Neutrophil (primary cell): Measurements from ENCODE around the gene MT1A.

Source experiments
- H3K27ac ChIP-seq: fragments of 200-600 bp; sonication (generic); 2 replicates; pipeline ENCODE4 v1.5.1; 2016; ENCODE audit warnings: mild to moderate bottlenecking, moderate library complexity
- H3K27me3 ChIP-seq: fragments of 200-600 bp; sonication (generic); 2 replicates; pipeline ENCODE4 v1.6.0; 2016; ENCODE audit warnings: mild to moderate bottlenecking
- H3K36me3 ChIP-seq: fragments of 200-600 bp; sonication (generic); 2 replicates; pipeline ENCODE4 v1.5.1; 2017
- H3K4me1 ChIP-seq, 2 experiments: fragments of 200-600 bp in 1 of 2; sonication (generic) in 1 of 2; 1 replicate in 1 of 2; 2 replicates in 1 of 2; pipeline versions ENCODE4 v1.5.1 to v1.6.1; 2013 to 2016; ENCODE audit warnings: low read depth in 1 of 2, low read length in 1 of 2, mild to moderate bottlenecking in 1 of 2, moderate library complexity in 1 of 2; ENCODE audit not compliant: control insufficient read depth in 1 of 2, insufficient read depth in 1 of 2
- H3K4me3 ChIP-seq, 2 experiments: fragments of 200-600 bp in 1 of 2; sonication (generic) in 1 of 2; 1 replicate in 1 of 2; 2 replicates in 1 of 2; pipeline ENCODE4 v1.5.1; 2013 to 2016; ENCODE audit warnings: low read depth in 1 of 2, low read length in 1 of 2, mild to moderate bottlenecking in 1 of 2, moderate library complexity in 1 of 2
- H3K9me3 ChIP-seq: fragments of 200-600 bp; sonication (generic); 2 replicates; pipeline ENCODE4 v1.5.1; 2016
- CTCF ChIP-seq: fragments of 200-600 bp; sonication (generic); IDR thresholded peaks from 2 replicates; pipeline ENCODE4 v1.5.1; 2016; ENCODE audit warnings: antibody characterized with exemption

The MT1A gene

GRCh38 chr16:56632848-56633365 is 5.6 kb upstream of the MT1A start:
- Histone ChIP-seq H3K27me3 (peaks cover 100% of the 10 kb centered on the region), H3K27ac (no peak overlapping the region), H3K4me1 (peaks cover 0 to 3% of the 10 kb centered on the region in 2 experiments), H3K36me3 (no peaks in the 10 kb centered on the region), H3K9me3 (no peaks in the 10 kb centered on the region), H3K4me3 (no peak overlapping the region)
- TF ChIP-seq CTCF, result no peak

- peaks cover 0 to 3% of the 10 kb centered on the region in 2 experiments for H3K4me1 ChIP-seq
- H3K27ac ChIP-seq, result no peak overlapping the region
- TF ChIP-seq CTCF, result no peak
- H3K4me3 ChIP-seq, result no peak overlapping the region
- H3K27me3 ChIP-seq, result peaks cover 100% of the 10 kb centered on the region
- H3K9me3 ChIP-seq, result no peaks in the 10 kb centered on the region
- H3K36me3 ChIP-seq, result no peaks in the 10 kb centered on the region
Observed at GRCh38 chr16:56633535-56633934, 4.9 kb upstream of the MT1A start.

DNA sequence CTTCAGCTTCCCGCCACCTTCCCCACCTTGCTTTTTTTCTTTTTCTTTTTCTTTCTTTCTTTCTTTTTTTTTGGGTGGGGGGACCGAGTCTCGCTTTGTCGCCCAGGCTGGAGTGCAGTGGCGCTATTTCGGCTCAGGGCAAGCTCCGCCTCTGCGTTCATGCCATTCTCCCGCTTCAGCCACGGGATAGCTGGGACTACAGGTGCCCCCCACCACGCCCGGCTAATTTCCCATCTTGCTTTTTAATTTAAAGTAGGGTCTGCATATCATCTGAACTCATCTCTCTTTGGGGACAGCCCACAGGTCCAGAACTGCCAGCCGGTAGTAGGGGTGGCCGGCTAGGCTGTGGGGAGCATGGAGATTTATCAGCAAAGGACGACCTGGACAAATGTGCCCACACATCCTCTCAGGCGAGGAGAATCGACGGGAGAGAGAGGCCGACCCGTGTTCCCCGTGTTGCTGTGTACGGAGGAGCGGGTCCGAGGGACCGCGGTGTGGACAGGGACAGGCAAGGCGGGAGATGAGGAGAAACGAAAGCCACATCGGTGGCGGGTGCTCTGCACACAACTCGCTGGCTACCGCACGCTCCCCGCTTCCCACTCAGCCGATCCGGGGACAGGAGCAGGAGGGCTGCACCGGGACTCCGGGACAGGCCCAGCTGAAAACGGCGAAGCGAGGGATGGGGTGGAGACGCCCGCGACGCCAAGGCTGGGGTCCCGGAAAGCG is 3.6 kb upstream of the MT1A start:
- no peak overlapping the region for H3K27ac ChIP-seq
- no peak overlapping the region for H3K4me3 ChIP-seq
- H3K4me1 ChIP-seq, result peaks cover 0 to 3% of the 10 kb centered on the region in 2 experiments
- no peaks in the 10 kb centered on the region for H3K36me3 ChIP-seq
- H3K9me3 ChIP-seq, result no peaks in the 10 kb centered on the region
- no peak for TF ChIP-seq CTCF
- H3K27me3 ChIP-seq, result peaks cover 100% of the 10 kb centered on the region

- H3K4me3 ChIP-seq, result no peak overlapping the region
- H3K4me1 ChIP-seq, result peaks cover 0 to 3% of the 10 kb centered on the region in 2 experiments
- no peak for TF ChIP-seq CTCF
- peaks cover 100% of the 10 kb centered on the region for H3K27me3 ChIP-seq
- no peaks in the 10 kb centered on the region for H3K36me3 ChIP-seq
- no peaks in the 10 kb centered on the region for H3K9me3 ChIP-seq
- H3K27ac ChIP-seq, result no peak overlapping the region
Observed at GRCh38 chr16:56635441-56635967, 3.0 kb upstream of the MT1A start.

DNA sequence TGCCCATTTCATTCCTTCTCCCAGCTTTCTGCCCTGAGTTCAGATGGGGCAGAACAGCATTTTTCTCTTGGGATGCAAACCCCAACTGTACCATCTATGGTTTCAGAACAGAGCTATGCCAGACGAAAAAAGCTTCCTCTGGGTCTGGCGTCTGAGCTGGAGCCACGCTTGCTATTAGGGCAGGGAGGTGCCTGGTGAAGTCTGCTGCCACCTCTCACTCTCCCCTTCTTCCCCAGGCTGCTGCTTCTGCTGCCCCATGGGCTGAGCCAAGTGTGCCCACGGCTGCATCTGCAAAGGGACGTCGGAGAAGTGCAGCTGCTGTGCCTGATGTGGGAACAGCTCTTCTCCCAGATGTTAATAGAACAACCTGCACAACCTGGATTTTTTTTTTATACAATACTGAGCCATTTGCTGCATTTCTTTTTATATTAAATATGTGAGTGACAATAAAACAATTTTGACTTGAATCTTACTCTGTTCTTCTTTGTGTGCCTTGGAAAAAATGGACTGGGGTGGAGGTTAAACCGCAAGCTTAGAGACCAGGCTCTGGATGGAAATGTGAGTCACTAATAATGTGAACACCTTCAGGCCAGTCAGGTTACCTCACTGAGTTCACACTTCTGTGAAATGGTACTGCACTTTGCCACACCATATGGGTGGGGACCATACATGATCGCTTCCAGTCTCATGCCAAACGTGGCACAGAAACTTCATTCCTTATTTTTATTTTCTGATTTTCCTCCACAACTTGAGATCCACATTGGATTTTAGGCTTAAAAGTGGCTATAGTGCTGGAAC is 1.7 kb upstream of the MT1A start:
- H3K4me1 ChIP-seq, result peaks cover 0 to 3% of the 10 kb centered on the region in 2 experiments
- no peak overlapping the region for H3K4me3 ChIP-seq
- no peak for TF ChIP-seq CTCF
- H3K36me3 ChIP-seq, result no peaks in the 10 kb centered on the region
- H3K27me3 ChIP-seq, result peaks cover 100% of the 10 kb centered on the region
- H3K27ac ChIP-seq, result no peak overlapping the region
- no peaks in the 10 kb centered on the region for H3K9me3 ChIP-seq
